Natural killer cell (primary cell): Measurements from ENCODE around the gene KAT6B. TPM values are rescaled to one million over a fixed set of nuclear protein-coding genes. Genes with fewer than 3 reads are reported as not detected.

ENCODE experiments used
- ATAC-seq, 3 donors: fragments of 150-1000 bp in 2 of 3; fragments of 200-7000 bp in 1 of 3; cut with Tn5 transposase; 1 replicate in 1 of 3; 2 replicates in 2 of 3; pipeline ENCODE4 v1.10.0; 2021; ENCODE audit warnings: mild to moderate bottlenecking in 2 of 3, moderate library complexity in 2 of 3
- DNase-seq, 2 donors: peaks; one replicate each; pipeline versions ENCODE4 v3.0.0 to v3.0.0-alpha.2; 2013 to 2021; ENCODE audit warnings: mixed read lengths in 1 of 2
- H3K27ac ChIP-seq: one replicate; pipeline ENCODE4 v1.5.1; 2013; ENCODE audit warnings: mild to moderate bottlenecking, low read length
- H3K27me3 ChIP-seq: one replicate; pipeline ENCODE4 v1.6.1; 2013; ENCODE audit warnings: low read length; ENCODE audit not compliant: control insufficient read depth, insufficient read depth
- H3K36me3 ChIP-seq: one replicate; pipeline ENCODE4 v1.6.1; 2013; ENCODE audit warnings: low read length; ENCODE audit not compliant: control insufficient read depth, insufficient read depth
- H3K4me1 ChIP-seq: one replicate; pipeline ENCODE4 v1.6.1; 2013; ENCODE audit warnings: low read length; ENCODE audit not compliant: control insufficient read depth, insufficient read depth
- H3K4me3 ChIP-seq: one replicate; pipeline ENCODE4 v1.5.1; 2013; ENCODE audit warnings: low read length
- H3K9me3 ChIP-seq: one replicate; pipeline ENCODE4 v1.6.1; 2013; ENCODE audit warnings: low read length; ENCODE audit not compliant: control insufficient read depth, insufficient read depth
- H3K27ac Mint-ChIP-seq, 2 donors: one replicate each; pipeline ENCODE4 v1.8.0; 2022; ENCODE audit warnings: mild to moderate bottlenecking in 2 of 2, mixed read lengths in 2 of 2, moderate library complexity in 1 of 2
- H3K27me3 Mint-ChIP-seq, 2 donors: one replicate each; pipeline ENCODE4 v1.8.0; 2022; ENCODE audit warnings: low read depth in 2 of 2, mixed read lengths in 2 of 2
- H3K36me3 Mint-ChIP-seq: one replicate; pipeline ENCODE4 v1.8.0; 2022; ENCODE audit warnings: mixed read lengths
- H3K4me1 Mint-ChIP-seq, 2 donors: one replicate each; pipeline ENCODE4 v1.8.0; 2022; ENCODE audit warnings: mixed read lengths in 2 of 2
- H3K4me3 Mint-ChIP-seq: one replicate; pipeline ENCODE4 v1.8.0; 2022; ENCODE audit warnings: mild to moderate bottlenecking, moderate library complexity, mixed read lengths
- H3K9me3 Mint-ChIP-seq, 2 donors: one replicate each; pipeline ENCODE4 v1.8.0; 2022; ENCODE audit warnings: mixed read lengths in 2 of 2
- CTCF ChIP-seq: fragments of 200-600 bp; IDR thresholded peaks from one replicate; pipeline ENCODE4 v1.8.0; 2022; ENCODE audit warnings: antibody characterized with exemption
- WGBS: methylation state at CpG from one replicate; pipeline ENCODE4 v1.1.7; 2013; ENCODE audit warnings: missing lambda C conversion rate; ENCODE audit not compliant: insufficient coverage; 5-methylcytosine and 5-hydroxymethylcytosine counted together
- intact Hi-C: fragments of 100-400 bp; cut with micrococcal nuclease; formaldehyde crosslinking; loops from one replicate; pipeline ENCODE4 v1.14.2; 2022
- total RNA-seq, 4 donors: library from RNA; stranded (reverse); fragments of 120-200 nt in 1 of 4; gene quantifications; one replicate each; pipeline versions ENCODE4 v1.2.3 to v1.2.4, GENCODE V29; 2013 to 2022

KAT6B gene
- total RNA-seq, 3 donors from 2014 or later (not counting 1 experiment from before 2014, with no cell fraction given) = 117 to 133 (median 121) TPM

GRCh38 chr10:74934100-74934812 is 107.9 kb downstream of the KAT6B start:
- Mint-ChIP-seq H3K4me1 (peaks cover 38 to 47% of the 10 kb centered on the region in 2 donors), H3K4me3 (no peak overlapping the region)
- TF ChIP-seq CTCF = no peak

GRCh38 chr10:74936577-74937265 is 110.3 kb downstream of the KAT6B start:
- Mint-ChIP-seq H3K36me3 (no peaks in the 10 kb centered on the region), H3K4me1 (peaks cover 46 to 55% of the 10 kb centered on the region in 2 donors), H3K4me3 (no peak overlapping the region), H3K27ac (no peak overlapping the region), H3K27me3 (no peaks in the 10 kb centered on the region), H3K9me3 (no peaks in the 10 kb centered on the region)
- intact Hi-C loops = no loop called here
- no peak for DNase-seq
- Histone ChIP-seq H3K4me1 (no peaks in the 10 kb centered on the region), H3K36me3 (no peaks in the 10 kb centered on the region), H3K27me3 (no peaks in the 10 kb centered on the region), H3K9me3 (no peaks in the 10 kb centered on the region), H3K27ac (no peak overlapping the region), H3K4me3 (no peak overlapping the region)
- no peak for ATAC-seq
- no peak for TF ChIP-seq CTCF
- 98% methylated on average over 5 of the region's 6 CpGs for WGBS

More at GRCh38 chr10:74934100-74934812, 107.9 kb downstream of the KAT6B start:
- DNase-seq (no peak), ATAC-seq (no peak)
- H3K27ac ChIP-seq = no peak overlapping the region
- H3K4me1 ChIP-seq = no peaks in the 10 kb centered on the region
- no peaks in the 10 kb centered on the region for H3K36me3 ChIP-seq
- no peaks in the 10 kb centered on the region for H3K27me3 ChIP-seq
- Mint-ChIP-seq H3K27me3 (no peaks in the 10 kb centered on the region), H3K9me3 (no peaks in the 10 kb centered on the region), H3K36me3 (no peaks in the 10 kb centered on the region), H3K27ac (peak overlapping the region in 1 of 2 donors; percentile 4)
- H3K4me3 ChIP-seq = no peak overlapping the region
- H3K9me3 ChIP-seq = no peaks in the 10 kb centered on the region
- WGBS = 82% methylated on average over 11 of the region's 12 CpGs
- intact Hi-C loops = no loop called here

- Histone ChIP-seq H3K36me3 (no peaks in the 10 kb centered on the region), H3K27me3 (no peaks in the 10 kb centered on the region), H3K27ac (no peak overlapping the region), H3K4me1 (no peaks in the 10 kb centered on the region), H3K4me3 (no peak overlapping the region), H3K9me3 (no peaks in the 10 kb centered on the region)
- no peak for ATAC-seq
- WGBS = 100% methylated on average over 1 of the region's 1 CpG
- peaks cover 39 to 50% of the 10 kb centered on the region in 2 donors for H3K4me1 Mint-ChIP-seq
- H3K4me3 Mint-ChIP-seq = no peak overlapping the region
- H3K27me3 Mint-ChIP-seq = no peaks in the 10 kb centered on the region
- DNase-seq = no peak
- H3K36me3 Mint-ChIP-seq = no peaks in the 10 kb centered on the region
- H3K27ac Mint-ChIP-seq = peak overlapping the region in 1 of 2 donors; percentile 3
- TF ChIP-seq CTCF = no peak
- H3K9me3 Mint-ChIP-seq = no peaks in the 10 kb centered on the region
- intact Hi-C loops = no loop called here
Observed at GRCh38 chr10:74937266-74937856, 111.0 kb downstream of the KAT6B start.
